GM12874 (cell line): ENCODE measurements around the gene PRDM2.

ENCODE experiments used
- CTCF ChIP-seq: IDR thresholded peaks from 2 replicates; pipeline ENCODE4 v1.5.1; 2011; ENCODE audit warnings: low read depth, mild to moderate bottlenecking, control low read depth, low read length, moderate library complexity; ENCODE audit not compliant: insufficient read depth

PRDM2 gene

GRCh38 chr1:13817906-13818305, 117.9 kb downstream of the PRDM2 start:
- TF ChIP-seq CTCF: no peak

- no peak for TF ChIP-seq CTCF
Measured at GRCh38 chr1:13818926-13819325, 118.9 kb downstream of the PRDM2 start.

- no peak for TF ChIP-seq CTCF
Measured at GRCh38 chr1:13819642-13820041, 119.7 kb downstream of the PRDM2 start.

- TF ChIP-seq CTCF: no peak
Measured at GRCh38 chr1:13820055-13820454, 120.1 kb downstream of the PRDM2 start.

GRCh38 chr1:13820456-13820855, 120.5 kb downstream of the PRDM2 start:
- no peak for TF ChIP-seq CTCF

GRCh38 chr1:13823126-13823880, 123.3 kb downstream of the PRDM2 start:
- TF ChIP-seq CTCF: no peak

GRCh38 chr1:13823936-13824335, 123.9 kb downstream of the PRDM2 start:
- no peak for TF ChIP-seq CTCF
